RWPE1 (cell line): ENCODE data around the gene WNT3A.
A peak's percentile ranks its signal among the peaks of the same experiment; 100 is the strongest.
"Not testable (repeated sequence)": the region's sequence is repeated elsewhere in the genome, so short reads cannot be mapped to it uniquely, and the experiment has no call there.

Experiments used
- CTCF ChIA-PET: fragments of 350-600 bp; sonication (Branson Sonifier 250); formaldehyde crosslinking; extraction: SDS; loops from one replicate; lab custom pipeline; 2021; lab: Yijun Ruan, JAX
- POLR2A ChIA-PET: fragments of 400-600 bp; formaldehyde crosslinking; extraction: SDS; loops from one replicate; lab custom pipeline; 2020; ENCODE audit warnings: antibody characterized with exemption; ENCODE audit not compliant: low non-redundant PET; lab: Yijun Ruan, JAX
- DNase-seq: peaks from one replicate; pipeline ENCODE4 v3.0.0; 2012; ENCODE audit warnings: low spot score
- H3K27ac ChIP-seq: fragments of 450-650 bp; 2 replicates; pipeline ENCODE4 v1.5.1; 2017
- TF ChIP-seq, protein P1 (sequence below): fragments of 450-650 bp; conservative IDR thresholded peaks from 2 replicates; pipeline ENCODE4 v1.5.1; 2017; ENCODE audit warnings: low read depth, mild to moderate bottlenecking

The WNT3A gene

DNA sequence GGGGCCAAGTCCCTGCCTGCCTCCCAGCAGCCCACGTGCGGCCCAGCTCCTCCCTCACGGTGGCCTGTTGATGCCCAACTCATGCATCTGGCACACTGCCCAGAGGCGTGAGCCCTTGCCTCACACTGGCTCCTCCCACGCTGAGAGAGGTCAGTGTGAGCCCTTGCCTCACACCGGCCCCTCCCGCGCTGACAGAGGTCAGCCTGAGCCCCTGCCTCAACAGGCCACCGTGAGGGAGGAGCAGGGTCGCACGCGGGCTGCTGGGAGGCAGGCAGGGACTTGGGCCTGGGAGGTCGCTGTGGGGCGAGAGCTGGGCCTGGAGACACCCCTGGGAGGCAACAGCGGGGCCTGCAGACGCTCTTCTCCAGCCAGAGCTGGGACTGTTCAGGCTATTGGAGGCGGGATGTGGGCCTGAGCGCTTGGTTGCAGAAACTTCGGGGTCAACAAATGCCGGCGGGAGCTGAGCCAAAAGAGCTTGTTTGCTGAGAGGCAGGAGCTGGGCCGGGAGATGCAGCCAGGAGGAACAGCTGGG is 33.9 kb upstream of the WNT3A start:
- not testable (repeated sequence) for DNase-seq

DNA sequence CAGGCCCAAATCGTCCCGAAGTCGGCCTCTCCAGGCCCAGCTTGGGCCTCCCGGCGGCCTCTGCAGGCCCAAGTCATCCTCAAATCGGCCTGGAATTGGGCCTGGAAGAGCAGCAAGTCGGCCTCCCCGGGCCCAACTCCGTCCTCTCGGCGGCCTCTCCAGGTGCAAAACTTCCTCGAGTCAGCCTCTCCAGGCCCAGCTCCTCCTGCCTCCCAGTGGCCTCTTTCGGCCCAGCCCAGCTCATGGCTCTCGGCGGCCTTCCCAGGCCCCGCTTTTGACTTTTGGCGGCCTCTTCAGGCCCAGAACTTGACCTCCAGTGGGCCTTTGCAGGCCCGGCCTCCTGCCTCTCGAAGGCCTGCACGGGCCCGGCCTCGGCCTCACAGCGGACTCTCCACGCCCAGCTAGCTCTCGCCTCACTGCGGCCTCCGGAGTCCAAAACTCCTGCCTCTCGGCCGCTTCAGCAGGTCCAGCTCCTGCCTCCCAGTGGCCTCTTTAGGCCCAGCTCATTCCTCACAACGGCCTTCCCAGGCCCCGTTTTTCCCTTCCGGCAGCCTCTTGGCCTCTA is 33.0 kb upstream of the WNT3A start:
- DNase-seq, H3K27ac ChIP-seq: not testable (repeated sequence)
- ChIA-PET POLR2A (interaction anchor here (0.6 kb wide), 1 partner anchor 26 kb away, joined by 3 read pairs; no protein-coding TSS in a partner anchor), CTCF (interaction anchor here (0.6 to 0.7 kb wide), 2 partner anchors 12 to 33 kb away, joined by 3 read pairs; no protein-coding TSS in a partner anchor)

More for the DNA sequence above, 33.9 kb upstream of the WNT3A start:
- peak overlapping the region; percentile 42; the same call in 1 of the 2 replicates for H3K27ac ChIP-seq
- ChIA-PET POLR2A (interaction anchor here (0.6 kb wide), 1 partner anchor 25 kb away, joined by 3 read pairs; no protein-coding TSS in a partner anchor), CTCF (interaction anchor here (0.6 kb wide), 1 partner anchor 33 kb away, joined by 3 read pairs; no protein-coding TSS in a partner anchor)

DNA sequence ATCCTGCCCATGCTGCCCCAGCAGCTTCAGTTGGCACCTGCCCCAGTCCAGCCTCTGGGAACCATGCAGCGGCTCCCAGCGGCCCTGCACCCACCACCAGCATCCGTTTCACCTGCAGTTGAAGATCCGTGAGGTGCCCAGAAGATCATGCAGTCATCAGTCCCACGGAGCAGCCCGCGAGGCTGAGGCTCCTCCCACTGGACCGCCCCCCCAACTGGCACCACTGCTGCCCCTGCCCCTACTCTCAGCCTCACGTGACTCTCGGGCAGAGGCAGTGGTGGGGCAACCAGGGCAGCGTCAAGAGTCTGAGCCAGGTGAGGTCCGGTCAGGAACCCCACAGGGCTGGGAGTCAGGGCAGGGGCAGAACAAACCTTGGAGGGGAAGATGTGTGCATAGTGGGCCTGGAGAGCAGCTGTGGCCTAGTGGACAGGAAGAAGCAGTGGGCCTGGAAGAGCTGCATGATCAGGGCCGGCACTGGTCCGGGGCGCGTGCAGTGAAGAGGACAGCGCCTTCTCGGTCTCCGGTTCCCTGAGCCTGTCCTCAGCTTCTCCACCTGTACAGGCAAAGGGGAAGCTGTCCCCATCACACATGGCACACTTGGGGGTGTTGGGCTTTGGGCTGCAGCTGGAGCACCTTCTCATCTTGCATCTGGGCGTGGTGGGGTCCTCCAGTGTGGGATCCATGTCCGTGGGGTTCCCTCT is 31.1 kb upstream of the WNT3A start:
- CTCF ChIA-PET, POLR2A ChIA-PET, DNase-seq, H3K27ac ChIP-seq: not testable (repeated sequence)

DNA sequence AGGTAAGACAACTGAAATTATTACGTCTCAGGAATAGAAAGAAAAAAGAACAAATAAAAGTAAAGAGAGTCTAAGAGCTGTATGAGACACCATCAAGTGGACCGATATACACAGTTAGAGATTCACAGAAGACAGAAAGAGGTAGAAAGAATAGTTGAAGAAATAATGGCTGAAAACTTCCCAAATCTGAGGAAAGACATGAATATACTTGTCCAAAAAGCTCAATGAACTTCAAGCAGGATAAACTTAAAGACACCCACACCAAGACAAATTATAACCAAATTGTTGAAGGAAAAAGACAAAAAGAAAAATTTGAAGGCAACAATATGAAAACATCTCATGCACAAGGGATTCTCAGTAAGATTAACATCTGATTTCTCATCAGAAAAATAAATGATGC is 19.6 kb upstream of the WNT3A start:
- TF ChIP-seq, protein P1, sequence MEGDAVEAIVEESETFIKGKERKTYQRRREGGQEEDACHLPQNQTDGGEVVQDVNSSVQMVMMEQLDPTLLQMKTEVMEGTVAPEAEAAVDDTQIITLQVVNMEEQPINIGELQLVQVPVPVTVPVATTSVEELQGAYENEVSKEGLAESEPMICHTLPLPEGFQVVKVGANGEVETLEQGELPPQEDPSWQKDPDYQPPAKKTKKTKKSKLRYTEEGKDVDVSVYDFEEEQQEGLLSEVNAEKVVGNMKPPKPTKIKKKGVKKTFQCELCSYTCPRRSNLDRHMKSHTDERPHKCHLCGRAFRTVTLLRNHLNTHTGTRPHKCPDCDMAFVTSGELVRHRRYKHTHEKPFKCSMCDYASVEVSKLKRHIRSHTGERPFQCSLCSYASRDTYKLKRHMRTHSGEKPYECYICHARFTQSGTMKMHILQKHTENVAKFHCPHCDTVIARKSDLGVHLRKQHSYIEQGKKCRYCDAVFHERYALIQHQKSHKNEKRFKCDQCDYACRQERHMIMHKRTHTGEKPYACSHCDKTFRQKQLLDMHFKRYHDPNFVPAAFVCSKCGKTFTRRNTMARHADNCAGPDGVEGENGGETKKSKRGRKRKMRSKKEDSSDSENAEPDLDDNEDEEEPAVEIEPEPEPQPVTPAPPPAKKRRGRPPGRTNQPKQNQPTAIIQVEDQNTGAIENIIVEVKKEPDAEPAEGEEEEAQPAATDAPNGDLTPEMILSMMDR = no peak
- ChIA-PET POLR2A (no interaction called here), CTCF (no interaction called here)
- DNase-seq = no peak
- H3K27ac ChIP-seq = no peak overlapping the region

DNA sequence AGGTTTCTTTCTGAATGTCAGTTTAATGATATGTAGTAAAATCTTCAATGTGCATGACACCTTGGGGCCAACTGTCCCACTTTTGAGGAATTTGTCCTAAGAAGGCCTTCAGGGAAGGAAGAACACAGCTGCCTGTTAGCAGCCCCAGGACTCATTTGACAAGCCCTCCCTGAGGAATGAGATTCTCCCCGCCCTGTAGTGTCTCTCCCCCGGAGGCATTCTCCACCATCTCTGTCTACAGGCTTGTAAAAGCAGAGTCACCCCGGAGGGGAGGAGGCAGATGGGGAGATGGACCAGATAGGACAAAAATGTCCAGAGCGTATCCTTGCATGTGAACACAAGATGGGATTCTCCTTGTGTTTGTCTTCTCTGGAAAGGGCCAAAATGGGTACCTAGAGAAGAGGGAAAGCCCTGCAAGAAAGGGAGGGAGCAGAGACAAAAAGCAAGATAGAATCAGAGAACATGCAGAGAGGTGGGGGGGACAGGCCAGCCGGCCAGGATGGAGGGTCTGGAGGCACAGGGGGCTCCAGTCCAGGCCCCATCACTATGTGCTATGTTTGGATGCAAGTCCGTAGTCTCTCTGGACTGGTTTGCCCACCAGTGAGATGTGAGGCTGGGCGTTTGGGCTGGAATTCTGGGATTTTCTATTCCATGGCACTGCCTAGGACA is 12.0 kb upstream of the WNT3A start:
- TF ChIP-seq, protein P1 = no peak
- POLR2A ChIA-PET = no interaction called here
- CTCF ChIA-PET = no interaction called here
- H3K27ac ChIP-seq = no peak overlapping the region
- DNase-seq = no peak

DNA sequence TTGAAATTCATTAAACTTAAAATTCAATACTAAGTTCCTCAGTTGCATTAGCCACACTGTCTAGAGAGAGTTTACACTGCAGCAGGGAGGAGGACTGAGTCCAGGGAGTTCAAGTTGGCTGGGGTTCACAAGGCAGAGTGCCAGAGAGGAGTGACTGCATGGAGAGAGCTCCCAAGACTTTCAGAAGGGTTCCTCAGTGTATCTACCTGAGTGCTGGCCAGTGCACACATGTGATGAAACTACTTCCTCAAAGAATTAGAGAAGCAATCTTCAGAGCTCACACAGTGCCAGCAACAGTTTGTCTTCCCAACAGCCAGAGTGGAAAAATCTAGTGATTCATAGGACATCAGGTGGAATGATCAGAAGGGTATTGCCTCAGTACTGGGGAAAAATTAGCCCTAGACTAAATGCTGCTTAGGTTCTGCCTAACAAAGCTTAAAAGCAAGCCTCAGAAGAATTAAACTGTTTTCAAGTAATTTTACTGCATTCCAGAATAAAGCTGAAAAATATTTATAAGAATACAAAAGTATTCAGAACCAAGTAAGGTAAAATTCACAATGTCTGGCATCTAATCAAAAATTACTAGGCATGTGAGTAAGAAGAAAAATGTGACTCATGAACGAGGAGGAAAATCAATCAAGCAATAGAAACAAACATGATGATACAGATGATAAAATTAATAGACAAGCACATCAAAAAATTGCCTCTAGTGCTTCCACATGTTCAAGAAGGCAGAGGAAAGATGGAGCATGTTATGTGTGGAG is 10.4 kb upstream of the WNT3A start:
- H3K27ac ChIP-seq = peak overlapping the region; percentile 14; the same call in 1 of the 2 replicates
- DNase-seq = no peak
- CTCF ChIA-PET = interaction anchor here (0.7 to 1.2 kb wide), 2 partner anchors 77 to 437 kb away, joined by 3 to 5 read pairs; no protein-coding TSS in a partner anchor
- POLR2A ChIA-PET = no interaction called here
- TF ChIP-seq, protein P1 = no peak

DNA sequence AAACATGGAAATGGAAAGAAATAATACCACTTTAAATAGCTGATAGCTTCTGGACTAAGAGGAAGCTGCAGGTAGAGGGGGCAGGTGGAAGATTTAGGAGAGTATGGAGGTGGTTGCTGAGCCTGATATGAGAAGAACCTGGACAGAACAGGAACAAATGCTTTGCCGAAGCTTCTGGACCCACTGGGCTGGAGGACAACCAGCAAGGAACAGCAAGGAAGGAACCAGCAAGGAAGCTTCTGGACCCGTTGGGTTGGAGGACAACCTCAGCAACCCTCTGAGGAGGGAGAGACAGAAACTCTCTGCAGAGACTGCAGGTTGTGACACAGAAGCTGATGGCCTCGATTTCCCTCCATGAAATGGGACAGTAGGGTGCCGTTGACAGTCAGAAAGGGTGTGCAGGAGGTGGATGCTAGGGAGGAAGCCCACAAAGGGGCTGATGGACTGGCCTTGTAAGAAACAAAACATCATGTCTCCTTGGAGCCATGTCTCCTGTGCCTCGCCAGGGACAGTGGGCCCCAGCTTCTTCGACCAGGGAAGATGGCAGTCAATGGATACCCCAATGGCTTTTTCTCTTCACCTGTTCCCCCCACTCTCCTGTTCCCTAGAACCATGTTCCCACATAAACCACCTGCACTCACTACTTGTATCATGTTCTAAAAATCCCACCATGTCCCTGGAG is 8.3 kb upstream of the WNT3A start:
- TF ChIP-seq, protein P1 = no peak
- ChIA-PET CTCF (interaction anchor here (0.6 to 1.8 kb wide), 10 partner anchors 13 to 246 kb away, joined by 3 to 10 read pairs (median 4); partner anchors contain the start of gene MRPL55), POLR2A (no interaction called here)
- H3K27ac ChIP-seq = no peak overlapping the region
- DNase-seq = no peak
